HG03432 (cell line): Measurements from ENCODE around the gene CEP290.
"Not testable (repeated sequence)": the region's sequence is repeated elsewhere in the genome, so short reads cannot be mapped to it uniquely, and the experiment has no call there.

ENCODE experiments used
- ATAC-seq: cut with Tn5 transposase; IDR thresholded peaks from one replicate; pipeline ENCODE4 v1.9.1; 2021; ENCODE audit warnings: mild to moderate bottlenecking, moderate library complexity; ENCODE audit not compliant: unreplicated experiment

The CEP290 gene

DNA sequence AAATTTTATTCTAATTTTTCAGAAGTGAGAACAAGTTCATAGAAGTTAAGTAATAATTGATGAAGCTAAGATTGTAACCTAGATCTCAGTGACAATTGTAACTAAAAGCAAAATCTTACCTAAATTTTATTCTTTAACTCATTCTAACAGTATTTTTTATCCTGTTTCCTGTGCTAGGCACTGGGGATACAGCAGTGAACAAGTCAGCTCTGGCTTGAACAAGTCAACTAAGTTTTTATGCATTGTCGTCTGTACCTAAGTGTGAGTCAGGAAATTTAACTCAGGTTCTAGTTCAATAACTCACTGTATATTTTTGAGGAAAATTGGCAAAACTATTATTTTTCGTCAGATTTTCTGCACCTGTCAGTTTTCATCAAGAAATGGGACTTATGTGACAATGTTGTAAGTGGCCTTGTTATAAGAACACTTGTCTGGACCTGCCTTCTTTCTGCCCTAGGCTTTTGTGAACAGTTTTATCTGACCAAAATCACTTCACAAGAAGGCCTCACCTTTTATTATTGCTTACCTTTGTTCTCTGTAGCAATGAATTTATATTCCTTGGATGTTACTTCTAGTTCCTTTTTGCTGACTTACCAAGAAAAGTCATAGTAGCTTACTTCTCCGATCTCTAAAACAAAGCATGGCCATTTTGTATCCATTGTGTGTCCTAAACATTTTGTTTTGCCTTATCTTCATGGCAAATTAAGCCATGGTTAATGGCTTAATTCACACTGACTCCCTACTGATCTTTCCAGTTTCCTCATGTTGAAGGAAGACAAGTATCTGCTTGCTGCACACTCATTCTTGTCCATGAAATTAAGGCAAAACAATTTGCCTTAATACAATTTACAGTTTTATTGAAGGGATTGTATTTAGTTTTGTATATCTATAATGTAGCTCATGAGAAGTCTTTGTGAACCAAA is 2.9 kb upstream of the CEP290 start:
- no peak for ATAC-seq

- ATAC-seq, result no peak
These were observed 2.1 kb upstream of the CEP290 start for GRCh38 chr12:88144037-88144436.

GRCh38 chr12:88142610-88142991 is 713 bp upstream of the CEP290 start:
- peak; percentile 2 for ATAC-seq

DNA sequence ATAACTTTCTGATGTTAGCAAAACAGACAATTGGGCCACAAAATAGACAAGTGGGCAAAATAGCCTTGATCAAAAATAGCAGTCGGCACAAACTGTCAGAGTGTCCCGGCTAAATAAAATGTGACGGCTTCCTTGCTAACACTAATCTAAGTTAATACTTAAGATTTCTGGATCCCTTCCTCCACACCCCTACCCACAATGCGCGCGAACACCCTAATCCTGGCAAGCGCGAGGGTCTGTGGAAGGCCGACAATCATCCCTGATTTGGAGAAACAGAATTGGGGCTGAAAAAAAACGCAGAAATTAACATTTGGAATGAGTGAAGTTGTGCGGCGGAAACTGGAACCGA is 489 bp downstream of the CEP290 start:
- ATAC-seq, result peak; percentile 0

- ATAC-seq, result not testable (repeated sequence)
These were observed 2.2 kb downstream of the CEP290 start for GRCh38 chr12:88139711-88140110.

DNA sequence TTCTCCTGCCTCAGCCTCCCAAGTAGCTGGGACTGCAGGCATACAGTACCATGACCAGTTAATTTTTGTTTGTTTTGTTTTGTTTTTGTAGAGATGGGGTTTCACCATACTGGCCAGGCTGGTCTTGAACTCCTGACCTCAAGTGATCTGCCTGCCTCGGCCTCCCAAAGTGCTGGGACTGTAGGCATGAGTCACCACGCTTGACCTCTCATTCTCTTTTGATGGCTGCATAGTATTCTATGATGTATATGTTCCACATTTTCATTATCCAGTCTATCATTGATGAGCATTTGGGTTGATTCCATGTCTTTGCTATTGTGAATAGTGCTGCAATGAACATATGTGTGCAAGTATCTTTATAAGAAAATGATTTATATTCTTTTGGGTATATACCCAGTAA is 8.7 kb downstream of the CEP290 start:
- not testable (repeated sequence) for ATAC-seq

- ATAC-seq, result no peak
These were observed 9.5 kb downstream of the CEP290 start for GRCh38 chr12:88132392-88132791.

- no peak for ATAC-seq
These were observed 14.0 kb downstream of the CEP290 start for GRCh38 chr12:88127855-88128254.

GRCh38 chr12:88127099-88127498 is 14.8 kb downstream of the CEP290 start:
- ATAC-seq, result no peak

GRCh38 chr12:88122666-88123065 is 19.2 kb downstream of the CEP290 start:
- ATAC-seq, result peak; percentile 72

DNA sequence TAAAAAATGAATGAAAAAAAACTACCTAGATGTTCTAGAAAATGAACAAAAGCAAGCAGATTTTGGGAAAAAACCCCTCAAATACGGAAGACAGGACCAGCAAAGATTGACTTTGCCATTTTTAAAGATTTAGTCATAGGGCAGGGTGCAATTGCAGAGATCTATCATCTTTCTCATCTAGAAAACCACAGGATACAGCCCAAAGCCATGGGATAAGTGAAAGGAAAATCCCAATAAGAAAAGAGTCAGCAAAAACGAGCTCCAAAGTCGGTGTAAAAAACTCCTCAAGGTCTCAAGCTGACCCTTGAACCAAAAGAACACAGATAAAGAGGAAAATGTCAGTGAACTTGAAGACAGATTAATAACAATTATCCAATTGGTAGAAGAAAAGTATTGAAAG is 28.0 kb downstream of the CEP290 start:
- ATAC-seq, result no peak

DNA sequence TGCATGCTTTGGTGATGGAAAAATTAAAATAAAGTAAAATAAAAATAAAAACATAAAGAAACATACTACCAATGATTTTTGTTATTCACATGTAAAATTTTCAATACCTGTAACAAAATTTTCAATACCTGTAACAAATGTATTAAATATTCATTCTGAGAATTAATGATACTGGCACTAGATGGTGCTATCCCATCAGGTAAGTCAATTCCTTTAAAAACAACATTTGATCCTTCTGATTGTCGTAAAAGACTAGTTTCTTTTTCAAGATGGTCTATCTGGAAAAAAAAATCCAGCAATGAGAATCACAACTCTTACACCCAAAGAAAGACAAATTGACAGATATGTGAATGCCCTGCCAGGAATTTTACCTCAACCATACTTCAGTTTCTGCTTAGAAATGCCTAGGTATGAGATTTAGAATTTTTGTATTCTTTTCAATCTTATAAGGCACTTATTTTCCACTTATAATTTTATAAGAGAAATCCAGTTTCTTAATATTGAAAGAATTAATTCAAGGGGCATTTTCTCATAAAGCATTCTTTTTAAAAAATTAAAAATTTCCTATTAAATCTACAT is 30.7 kb downstream of the CEP290 start:
- peak; percentile 61 for ATAC-seq

GRCh38 chr12:88108021-88108420 is 33.9 kb downstream of the CEP290 start:
- no peak for ATAC-seq

DNA sequence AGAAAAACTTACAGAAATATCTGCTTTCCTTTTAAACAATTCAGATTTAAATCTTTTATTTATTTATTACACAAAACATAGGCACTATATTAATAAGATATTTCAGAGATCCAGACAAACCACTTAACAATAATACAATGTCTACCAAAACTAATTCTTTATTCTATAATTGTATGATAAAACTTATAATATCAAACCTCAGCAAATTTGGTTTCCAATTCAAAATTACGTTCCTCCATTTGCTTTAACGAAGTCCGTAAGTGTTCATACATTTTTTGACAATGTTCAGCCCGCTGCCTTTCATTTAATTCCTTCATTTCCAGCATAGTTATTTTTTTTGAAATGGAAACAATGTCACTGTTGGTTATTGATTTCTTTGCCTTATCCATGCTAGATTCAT is 48.3 kb downstream of the CEP290 start:
- ATAC-seq, result no peak

- no peak for ATAC-seq
These were observed 49.1 kb downstream of the CEP290 start for GRCh38 chr12:88092771-88093170.

DNA sequence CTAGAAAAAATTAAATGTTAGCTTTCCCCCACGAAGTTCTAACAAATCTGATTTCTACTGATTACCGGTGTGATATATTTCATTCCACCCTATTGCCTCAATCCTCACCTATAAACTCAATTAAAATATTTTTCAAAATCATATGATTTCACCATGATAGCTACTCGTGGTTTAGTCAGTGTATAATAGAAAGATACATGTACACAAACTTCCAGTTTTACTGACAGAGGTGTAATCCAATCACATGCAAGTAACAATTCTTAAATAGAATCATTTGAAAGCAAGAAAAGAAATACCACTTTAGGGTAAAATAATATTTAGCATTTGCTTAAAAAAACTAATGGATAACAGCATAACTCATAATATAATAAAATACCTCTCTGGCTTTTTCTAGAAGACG is 57.7 kb downstream of the CEP290 start:
- no peak for ATAC-seq

DNA sequence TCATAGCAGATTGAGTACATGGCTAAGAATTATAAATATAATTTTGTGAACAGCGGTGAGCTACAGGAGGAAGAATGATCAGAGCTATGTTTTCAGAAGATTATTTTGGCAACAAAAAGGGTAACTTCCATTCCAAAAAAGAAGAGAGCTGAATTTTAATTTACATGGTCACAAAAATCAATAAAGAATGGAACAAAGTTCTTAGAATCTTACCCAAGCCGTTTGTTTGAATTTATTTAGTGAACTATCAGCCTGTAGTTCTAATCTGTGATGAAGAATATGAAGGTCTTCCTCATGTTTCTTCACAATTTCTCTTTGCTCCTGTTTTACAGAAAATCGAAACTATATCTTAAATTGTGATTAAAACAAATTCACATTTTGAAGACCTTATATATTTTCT is 58.3 kb downstream of the CEP290 start:
- ATAC-seq, result no peak

GRCh38 chr12:88081247-88081646 is 60.6 kb downstream of the CEP290 start:
- ATAC-seq, result no peak

GRCh38 chr12:88067301-88067700 is 74.6 kb downstream of the CEP290 start:
- ATAC-seq, result no peak

GRCh38 chr12:88063375-88063774 is 78.5 kb downstream of the CEP290 start:
- peak; percentile 91 for ATAC-seq

GRCh38 chr12:88062474-88062873 is 79.4 kb downstream of the CEP290 start:
- ATAC-seq, result peak; percentile 75

- no peak for ATAC-seq
These were observed 83.2 kb downstream of the CEP290 start for GRCh38 chr12:88058719-88059077.
